Tibial nerve (tissue), 3 donors: ENCODE results near the gene C3orf18.

Experiments used
- CTCF ChIP-seq, 5 experiments: fragments of 200-600 bp in 3 of 5; fragments of 450-650 bp in 2 of 5; sonication (generic) in 3 of 5; IDR thresholded peaks; one replicate each; pipeline ENCODE4 v1.5.1; 2016 to 2019; ENCODE audit warnings: antibody characterized with exemption in 5 of 5, mild to moderate bottlenecking in 3 of 5, moderate library complexity in 2 of 5
- POLR2A ChIP-seq, 2 donors: fragments of 450-650 bp; IDR thresholded peaks; one replicate each; pipeline ENCODE4 v1.6.1; 2017; ENCODE audit warnings: antibody characterized with exemption in 2 of 2, mild to moderate bottlenecking in 2 of 2, moderate library complexity in 2 of 2

- TF ChIP-seq CTCF (IDR thresholded peaks at IDR 0.05): no peak
- no peak for TF ChIP-seq POLR2A (IDR thresholded peaks at IDR 0.05)
These were observed 43.5 kb upstream of the C3orf18 start for GRCh38 chr3:50610992-50611463.
